NCI-H1092 (cell line): ENCODE measurements around the gene JCAD.
"Not testable (repeated sequence)": the region's sequence is repeated elsewhere in the genome, so short reads cannot be mapped to it uniquely, and the experiment has no call there.

Experiments used
- DNase-seq: peaks from one replicate; lab custom pipeline; 2025; lab: John Stamatoyannopoulos, UW

The JCAD gene, protein sequence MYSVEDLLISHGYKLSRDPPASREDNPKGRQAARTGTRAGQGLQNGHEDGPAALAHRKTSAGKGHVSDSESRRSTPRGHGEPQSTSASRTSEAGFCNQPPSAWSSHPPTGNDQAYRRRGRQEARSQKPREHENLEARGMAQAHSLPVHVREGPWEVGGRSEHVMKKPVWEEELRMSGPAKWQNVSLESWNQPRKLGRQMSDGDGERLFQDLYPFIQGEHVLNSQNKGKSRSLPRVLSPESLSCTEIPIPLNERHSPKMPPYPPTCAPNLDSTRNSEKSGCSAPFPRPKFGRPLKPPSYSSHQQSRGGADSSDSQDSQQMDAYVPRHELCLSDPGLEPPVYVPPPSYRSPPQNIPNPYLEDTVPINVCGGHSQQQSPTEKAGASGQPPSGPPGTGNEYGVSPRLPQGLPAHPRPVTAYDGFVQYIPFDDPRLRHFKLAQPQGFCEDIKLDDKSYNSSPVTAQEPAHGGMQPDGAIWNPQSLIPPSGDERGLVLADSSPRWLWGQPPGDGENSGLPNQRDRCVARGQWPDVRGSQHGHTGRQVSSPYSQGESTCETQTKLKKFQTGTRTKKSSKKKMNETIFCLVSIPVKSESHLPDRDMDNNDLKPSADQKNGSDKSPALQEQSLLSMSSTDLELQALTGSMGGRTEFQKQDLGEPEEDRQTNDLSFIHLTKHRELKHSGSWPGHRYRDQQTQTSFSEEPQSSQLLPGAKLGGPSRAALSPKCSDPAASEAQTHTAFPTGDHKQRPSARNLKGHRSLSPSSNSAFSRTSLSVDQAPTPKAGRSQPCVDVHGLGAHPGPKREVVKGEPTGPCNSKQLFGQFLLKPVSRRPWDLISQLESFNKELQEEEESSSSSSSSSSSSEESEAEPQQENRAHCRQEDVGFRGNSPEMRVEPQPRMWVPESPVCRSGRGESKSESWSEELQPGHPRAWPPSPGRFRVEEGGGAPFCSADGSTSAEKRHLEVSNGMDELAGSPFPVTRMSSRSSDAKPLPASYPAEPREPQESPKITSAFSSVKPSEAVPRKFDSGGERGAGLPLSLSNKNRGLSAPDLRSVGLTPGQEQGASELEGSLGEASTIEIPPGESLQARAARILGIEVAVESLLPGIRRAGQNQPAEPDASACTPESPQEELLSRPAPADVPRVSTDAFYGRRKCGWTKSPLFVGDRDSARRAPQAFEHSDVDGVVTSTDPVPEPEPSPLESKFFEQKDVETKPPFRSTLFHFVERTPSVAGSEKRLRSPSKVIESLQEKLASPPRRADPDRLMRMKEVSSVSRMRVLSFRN (N-terminal part only)

DNA sequence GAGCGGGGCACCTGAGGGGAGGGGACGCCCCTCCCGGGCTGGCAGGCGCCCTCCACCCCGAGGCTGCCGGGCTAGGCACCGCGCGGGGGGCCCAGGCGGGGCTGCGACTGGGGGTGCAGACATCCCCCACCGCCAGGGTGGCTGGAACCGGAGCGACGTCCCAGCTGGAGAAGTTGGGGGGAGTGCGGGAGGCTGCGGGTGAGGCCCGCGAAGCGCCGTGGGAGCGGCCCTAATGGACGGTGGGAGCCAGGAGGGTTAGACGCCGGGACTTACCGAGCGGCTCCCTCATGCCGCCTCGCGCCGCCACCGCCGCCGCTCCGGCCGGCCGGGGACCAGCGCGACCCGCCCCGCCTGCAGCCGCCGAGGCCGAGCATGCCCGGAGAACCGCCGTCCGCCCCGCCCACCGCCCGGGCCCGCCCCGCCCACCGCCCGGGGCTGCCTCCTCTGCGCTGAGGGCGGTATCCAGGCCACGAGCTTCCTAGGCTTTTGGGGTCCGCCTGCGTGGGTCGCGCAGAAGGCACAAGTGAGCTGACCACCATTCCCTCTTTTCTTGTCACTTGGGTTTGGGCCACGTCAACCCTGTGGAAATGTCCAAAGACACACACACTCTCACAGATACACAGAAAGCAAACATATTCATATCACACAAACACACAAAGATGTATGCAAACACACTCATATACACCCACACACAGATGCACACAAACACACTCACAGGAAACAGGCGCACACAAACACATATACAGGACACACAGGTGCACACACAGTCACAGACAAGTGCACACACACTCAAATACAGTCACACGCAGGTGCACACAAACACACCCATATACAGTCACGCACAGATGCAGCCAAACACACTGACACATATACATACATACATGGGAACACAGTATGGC, at the start of gene JCAD:
TSS of gene JCAD (minus strand) at position 378 of the 899 bp plus-strand sequence. CDS start 11,774 bp downstream, outside the sequence.
- DNase-seq, result peak; percentile 2

DNA sequence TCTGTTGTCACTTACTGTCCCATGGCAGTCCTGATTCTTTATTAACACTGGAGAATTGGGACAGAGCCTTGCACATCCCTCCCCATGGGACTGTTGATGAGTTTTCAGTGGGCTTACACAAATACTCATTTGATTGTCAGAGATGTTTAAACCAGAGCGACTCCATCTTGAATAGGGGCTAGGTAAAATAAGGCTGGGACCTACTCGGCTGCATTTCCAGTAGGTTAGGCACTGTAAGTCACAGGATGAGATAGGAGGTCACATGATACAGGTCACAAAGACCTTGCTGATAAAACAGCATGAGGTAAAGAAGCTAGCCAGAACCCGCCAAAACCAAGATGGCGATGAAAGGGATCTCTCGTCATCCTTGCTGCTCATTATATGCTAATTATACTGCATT, 47.6 kb upstream of the JCAD start:
- DNase-seq, result no peak

DNA sequence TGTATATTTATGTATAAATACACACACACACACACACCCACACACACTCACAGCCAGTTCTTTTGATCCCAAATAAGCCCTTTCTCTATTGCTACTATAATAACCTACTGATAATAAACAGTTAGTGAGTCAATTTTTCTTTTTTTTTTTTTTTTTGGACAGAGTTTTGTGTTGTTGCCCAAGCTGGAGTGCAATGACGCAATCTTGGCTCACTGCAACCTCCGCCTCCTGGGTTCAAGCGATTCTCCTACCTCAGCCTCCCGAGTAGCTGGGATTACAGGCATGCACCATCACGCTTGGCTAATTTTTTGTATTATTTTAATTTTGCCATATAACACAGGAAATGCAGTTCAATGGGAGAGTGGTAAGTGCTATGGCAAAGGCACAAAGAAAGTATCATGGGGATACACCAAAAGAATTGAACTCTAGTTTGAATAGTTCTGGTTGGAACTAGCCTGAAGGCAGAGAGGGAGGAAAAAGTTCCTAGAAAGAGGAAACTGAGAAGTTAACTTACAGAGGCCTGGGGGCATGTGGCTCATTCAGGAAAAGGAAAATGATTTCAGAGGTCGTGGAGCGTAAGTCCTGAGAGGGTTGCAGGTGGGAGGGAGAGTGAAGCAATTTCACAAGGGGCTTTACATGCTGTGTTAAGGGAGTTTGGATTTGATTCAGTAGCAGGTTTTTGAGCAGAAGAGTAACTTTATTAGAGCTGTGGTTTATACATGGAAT, 44.4 kb upstream of the JCAD start:
- DNase-seq, result no peak

DNA sequence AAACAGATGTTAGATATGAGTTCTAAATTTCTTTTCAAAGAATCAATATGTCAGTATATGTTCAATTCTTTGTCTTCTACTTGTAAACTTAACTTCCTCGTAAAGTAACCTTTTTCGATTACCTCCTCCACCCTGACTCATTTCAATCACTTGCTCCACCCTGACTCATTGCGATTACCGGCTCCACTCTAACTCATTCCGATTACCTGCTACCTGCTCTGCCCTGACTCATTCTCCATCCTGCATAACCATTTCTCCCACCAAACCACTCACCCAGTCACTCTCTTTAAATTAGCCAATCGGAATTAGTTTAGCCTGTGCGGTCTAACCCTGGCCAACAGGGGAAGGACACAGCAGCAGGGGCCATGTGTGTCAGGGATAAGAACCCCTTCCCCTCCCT, 40.3 kb upstream of the JCAD start:
- not testable (repeated sequence) for DNase-seq

DNA sequence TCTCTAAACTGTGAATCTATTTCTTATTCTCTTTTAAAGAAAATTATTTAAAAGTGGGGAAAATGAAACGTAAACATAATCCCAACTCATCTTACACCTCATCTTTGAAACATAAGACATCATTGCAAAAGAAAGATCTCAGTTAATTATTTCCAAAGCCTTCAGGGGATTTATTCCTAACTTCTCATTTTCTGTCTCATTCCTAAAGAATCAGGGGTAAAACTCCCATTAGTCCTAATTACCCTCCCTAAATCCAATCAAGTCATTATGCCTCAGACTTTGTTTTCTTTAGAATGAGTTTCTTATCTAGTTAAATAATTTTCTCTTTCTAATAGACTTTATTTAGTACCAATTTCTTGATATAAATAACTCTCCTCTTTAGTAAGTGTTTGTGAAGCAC, 39.7 kb upstream of the JCAD start:
- no peak for DNase-seq

DNA sequence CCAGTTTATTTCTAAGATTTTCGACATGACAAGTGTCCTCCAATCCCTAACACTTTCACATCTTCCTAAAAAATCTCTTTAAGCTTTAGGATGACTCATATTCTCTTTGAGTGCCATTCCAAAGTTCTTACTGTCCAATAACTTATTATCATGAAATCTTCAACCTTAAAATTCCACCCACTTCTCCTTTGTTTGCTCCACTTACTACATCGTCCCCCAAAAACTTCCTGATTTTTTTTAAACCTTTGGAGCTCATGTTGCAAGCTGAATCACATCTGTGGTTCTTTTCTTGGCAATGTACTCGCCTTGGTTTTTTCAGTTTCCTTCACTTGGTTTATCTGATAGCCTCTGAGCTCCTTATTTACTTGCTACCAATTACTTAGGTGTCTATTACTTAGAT, 39.2 kb upstream of the JCAD start:
- no peak for DNase-seq

DNA sequence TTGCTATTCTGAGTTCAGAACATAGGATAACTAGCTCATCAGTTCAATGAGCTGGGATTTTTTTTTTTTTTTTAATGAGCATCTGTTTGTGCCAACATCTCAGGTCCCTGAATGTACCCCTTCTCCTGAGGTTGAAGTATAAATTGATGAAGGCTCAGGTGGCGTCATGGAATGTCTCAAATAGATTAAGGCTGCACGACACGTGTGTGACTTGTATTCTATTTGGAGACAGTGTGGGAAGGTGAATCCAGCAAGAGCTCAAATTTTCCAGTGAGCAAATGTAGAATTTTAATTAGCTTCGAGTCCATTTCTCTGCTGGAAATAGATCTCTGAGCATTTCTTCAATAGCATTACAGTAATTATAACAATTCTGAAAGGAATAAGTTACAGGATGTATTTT, 37.2 kb upstream of the JCAD start:
- DNase-seq, result no peak

DNA sequence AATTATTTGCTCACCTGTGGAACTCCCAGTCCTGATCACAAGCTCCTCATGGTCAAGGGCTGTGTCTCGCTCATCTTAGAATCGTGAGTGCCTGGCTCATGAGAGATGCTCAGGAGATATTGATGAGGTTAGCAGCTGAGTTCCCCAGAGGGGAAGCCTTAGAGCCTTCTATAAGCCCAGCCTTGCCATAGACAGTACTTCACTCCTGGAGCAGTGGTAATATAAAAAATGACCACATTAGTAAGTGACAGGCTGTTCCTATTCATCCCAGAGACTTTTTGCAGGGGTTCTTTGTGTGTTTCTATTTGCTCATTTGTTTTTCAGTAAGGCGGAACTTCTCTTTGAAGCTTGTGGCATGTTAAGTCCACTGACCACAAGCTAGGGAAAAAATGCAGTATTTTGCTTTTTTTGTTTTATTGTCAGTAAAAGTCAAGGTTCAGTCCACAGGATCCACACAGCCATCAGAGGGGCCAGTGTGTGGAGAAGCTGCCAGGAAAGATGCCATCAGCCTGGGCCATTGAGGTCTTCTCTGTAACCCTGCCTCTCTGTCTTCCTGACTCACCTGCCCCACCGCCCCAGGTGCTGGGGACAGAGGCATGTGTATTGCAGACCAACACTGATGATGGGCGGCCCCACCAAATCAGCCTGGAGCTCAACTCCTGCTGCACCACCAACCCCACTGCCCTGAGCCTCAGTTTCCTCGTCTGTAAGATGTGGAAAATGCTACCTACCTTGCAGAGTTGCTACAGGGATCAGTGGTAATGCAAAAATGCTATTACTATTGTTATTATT, 36.4 kb upstream of the JCAD start:
- no peak for DNase-seq

DNA sequence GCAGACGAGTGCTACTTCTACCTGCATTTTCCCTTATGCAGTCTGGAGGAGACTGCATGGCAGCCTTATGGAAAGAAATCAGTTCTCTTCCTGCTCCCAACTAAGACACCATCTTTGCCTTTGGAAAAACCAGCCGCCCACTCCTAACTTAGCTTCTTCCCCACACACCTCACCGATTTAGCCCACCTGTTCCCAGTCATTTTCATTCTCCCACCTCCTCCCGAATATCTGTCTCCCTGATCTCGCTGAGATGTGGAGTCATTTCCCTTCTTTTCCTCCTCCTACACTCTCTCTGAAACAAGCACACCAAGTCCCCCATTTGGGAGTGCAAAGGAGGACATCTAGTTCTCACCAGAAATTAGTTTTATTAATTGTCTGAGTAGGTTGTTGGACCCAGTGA, 35.2 kb upstream of the JCAD start:
- no peak for DNase-seq

DNA sequence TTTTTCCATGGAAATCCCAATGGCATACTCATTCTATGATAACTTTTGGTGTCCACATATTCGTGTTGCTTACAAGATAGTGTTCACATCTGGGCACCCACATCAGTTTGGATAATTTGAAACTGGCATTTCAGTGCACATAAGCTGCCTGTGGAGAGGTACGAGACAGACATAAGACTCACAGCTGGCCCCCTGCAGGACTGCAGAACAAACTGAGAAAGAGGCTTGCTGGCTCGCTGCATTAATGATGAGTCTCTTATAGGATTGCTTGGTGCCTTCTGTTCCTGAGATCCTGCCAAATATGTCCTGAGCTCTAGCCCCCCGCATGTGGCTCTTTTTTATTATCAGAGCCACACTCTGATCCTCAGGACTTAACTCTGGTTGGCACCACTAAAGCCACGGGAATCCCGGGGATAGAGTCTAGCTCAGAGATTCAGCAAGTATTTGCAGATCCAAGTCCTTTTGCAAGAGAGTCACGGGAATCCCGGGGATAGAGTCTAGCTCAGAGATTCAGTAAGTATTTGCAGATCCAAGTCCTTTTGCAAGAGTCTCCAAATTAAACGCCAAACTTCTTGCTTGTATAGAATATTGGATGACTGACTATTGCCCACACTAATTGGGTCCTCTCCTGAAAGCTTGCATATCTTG, 34.0 kb upstream of the JCAD start:
- no peak for DNase-seq

DNA sequence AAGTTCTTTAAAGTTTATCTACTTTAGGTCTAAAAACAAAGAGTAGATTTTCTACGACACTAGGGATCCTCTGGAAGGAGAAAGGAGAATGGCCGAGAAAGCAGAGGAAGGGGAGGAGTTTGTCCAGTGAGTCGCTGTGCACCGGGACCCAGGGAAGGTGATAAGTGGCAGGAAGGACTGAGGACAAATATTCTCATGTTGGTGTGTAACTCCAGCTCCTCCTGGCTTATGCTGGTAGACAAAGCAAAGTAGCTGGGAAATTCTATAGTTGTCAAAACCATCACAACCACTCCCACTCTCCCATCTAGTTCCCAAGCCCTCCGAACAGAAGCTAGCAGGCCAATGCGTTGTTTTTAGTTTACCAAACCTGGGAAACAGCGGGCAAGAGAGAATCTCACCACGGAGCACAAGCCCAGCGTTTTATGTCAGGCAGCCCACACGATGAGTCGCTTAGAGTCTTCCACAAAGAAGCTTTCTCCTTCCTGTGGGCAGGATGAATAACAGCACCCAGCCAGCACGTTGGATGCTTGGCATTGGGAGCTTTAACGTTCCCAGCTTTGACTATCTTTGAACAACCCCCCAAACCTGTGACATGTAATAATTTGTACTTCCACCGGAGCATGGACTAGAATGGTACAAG, 32.9 kb upstream of the JCAD start:
- no peak for DNase-seq

DNA sequence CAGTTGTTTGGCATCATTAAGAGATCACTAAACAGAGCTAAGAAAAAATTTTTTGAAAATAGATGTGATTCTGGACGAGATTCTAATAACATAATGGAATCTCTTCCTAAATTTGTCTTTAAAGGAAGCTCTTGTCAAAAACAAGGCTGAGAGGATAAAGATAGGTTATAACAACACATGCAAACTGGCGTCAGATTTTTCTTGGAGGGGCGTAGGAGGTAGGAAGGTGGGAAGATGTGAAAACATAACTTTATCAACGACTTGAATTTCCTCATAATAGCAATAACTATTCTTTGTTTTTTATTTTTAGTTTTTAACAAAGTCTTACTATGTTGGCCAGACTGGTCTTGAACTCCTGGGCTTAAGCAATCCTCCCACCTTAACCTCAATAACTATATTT, 31.8 kb upstream of the JCAD start:
- no peak for DNase-seq

DNA sequence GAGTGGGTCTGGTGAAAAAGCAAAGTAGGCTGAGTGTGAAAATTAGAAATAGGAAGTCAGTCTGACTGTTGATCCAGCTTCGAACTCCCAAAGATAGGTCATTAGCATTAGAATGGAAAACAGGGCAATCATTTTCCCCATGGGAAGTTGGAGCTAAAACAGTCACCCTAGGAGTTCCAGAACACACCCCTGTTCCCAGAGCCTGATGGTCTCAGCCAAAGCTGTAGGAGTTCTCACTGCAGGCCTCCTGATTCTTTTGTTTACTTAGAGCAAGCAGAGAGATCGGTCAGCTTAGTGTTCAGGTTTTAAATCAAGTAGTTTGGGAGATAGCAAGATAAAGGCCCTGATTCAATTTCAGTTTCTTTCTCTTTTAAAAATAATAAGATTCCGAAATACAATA, 28.8 kb upstream of the JCAD start:
- DNase-seq, result no peak

DNA sequence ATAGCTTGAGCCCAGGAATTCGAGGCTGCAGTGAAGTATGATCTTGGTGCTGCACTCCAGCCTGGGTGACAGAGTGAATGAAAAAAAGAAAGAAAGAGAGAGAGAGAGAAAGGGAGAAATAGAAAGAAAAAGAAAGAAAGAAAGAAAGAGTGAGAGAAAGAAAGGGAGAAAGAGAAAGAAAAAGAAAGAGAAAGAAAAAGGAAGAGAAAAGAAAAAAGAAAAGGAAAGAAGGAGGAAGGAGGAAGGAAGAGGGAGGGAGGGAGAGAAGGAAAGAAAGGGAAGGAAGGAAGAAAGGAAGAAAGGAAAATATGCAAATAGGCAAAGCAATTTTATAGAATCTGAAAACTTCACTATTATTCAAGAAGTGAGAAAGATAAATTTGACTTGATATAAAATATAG, 24.5 kb upstream of the JCAD start:
- DNase-seq, result no peak

DNA sequence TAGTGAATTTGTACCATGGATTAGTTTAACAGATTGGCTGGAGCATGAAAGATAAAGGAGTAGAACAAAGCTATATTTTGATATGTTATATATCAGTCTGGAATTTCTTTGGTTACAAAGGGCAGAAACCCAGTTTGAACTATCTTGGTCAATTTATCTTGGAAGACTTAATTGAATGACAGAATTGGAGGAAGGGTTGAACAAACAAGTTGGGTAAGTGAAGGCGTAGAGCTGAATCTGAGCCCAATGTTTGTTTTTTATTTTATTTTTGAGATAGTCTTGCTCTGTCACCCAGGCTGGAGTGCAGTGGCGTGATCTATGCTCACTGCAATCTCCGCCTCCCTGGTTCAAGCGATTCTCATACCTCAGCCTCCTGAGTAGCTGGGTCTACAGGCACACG, 21.8 kb upstream of the JCAD start:
- DNase-seq, result no peak

DNA sequence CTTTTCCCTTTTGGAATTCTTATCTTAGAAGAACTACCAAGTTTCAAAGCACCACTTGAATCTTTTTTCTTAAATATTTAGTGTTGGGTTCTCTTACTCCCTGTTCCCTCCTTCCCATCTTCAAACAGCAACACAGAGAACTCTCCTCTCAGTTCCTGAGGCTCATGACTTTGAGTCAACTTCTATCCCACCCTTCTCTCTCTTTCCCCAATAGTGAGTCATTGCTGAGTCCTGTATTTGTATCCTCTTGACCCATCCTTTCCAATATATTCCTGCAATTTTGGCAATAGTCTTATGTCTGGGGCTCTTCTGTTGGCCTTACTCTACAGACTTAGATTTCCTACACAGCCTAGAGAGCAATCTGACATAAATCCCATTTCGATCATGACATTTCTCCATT, 20.8 kb upstream of the JCAD start:
- no peak for DNase-seq

DNA sequence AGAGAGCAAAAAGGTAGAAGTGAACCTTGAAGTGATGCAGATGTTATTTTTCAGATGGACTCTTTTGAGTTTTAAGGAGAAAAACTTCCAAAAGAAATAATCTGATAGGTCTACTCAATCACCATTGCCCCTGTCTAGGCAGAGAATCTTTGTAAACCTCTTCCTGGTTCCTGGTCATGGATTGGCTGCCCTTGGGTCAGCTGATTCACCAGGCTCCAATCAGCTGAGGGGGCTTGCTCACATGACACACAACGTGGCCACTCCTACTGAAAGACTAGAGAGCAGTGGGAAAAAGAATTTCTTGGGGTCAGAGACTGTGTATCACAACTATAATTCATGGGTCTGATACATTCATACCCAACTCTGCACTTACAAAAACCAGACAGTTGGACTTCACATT, 20.0 kb upstream of the JCAD start:
- no peak for DNase-seq

DNA sequence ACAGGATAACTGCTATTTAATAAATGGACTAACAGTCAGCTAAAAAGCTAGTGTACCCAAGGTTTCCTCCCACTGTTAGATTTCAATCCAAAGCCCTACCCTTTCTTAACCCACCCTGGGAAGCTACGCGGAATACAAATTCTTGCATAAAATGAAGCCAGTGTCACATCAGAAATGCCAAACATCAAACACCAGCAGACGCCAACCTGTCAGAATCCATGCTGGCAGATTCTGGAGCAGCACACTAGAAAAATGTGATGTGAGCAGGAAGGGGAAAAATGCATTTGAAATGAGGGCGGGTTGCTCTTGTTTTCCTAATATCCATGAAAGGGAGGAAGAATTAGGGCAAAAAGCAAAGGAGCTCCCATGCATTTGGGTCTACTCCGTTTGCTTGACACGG, 16.1 kb upstream of the JCAD start:
- no peak for DNase-seq

DNA sequence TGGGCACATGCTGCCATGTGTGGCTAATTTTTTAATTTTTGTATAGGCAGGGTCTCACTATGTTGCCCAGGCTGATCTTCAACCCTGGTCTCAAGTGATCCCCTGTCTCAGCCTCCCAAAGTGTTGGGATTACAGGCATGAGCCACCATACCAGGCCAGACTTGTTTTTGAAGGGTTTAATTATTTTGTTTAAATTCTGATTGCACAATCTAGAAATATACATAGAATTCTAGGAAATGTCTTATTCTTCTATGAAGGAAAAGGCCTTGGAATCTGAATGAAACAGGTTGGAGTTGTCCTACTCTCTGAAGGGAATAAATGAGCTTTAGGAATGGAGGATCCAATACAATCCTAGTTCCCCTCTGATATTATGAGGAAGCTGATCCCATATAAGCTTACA, 15.5 kb upstream of the JCAD start:
- no peak for DNase-seq
